GM10248 (cell line): ENCODE data around the gene PHKG2.

Source experiments
- CTCF ChIA-PET: fragments of 300-600 bp; sonication (Branson Sonifier 250); formaldehyde crosslinking; extraction: SDS; loops from one replicate; lab custom pipeline; 2021; ENCODE audit warnings: antibody characterized with exemption; lab: Yijun Ruan, JAX
- POLR2A ChIA-PET: fragments of 350-650 bp; sonication (Branson Sonifier 250); formaldehyde crosslinking; extraction: SDS; loops from one replicate; lab custom pipeline; 2020; ENCODE audit warnings: antibody characterized with exemption; lab: Yijun Ruan, JAX
- DNase-seq: peaks from one replicate; pipeline ENCODE4 v3.0.0; 2012; ENCODE audit errors: extremely low spot score
- TF ChIP-seq, protein P1 (sequence below): IDR thresholded peaks from 2 replicates; pipeline ENCODE4 v1.5.1; 2012; ENCODE audit warnings: mild to moderate bottlenecking, low read depth; ENCODE audit errors: extremely low read depth, missing control alignments, control extremely low read depth

Gene PHKG2

DNA sequence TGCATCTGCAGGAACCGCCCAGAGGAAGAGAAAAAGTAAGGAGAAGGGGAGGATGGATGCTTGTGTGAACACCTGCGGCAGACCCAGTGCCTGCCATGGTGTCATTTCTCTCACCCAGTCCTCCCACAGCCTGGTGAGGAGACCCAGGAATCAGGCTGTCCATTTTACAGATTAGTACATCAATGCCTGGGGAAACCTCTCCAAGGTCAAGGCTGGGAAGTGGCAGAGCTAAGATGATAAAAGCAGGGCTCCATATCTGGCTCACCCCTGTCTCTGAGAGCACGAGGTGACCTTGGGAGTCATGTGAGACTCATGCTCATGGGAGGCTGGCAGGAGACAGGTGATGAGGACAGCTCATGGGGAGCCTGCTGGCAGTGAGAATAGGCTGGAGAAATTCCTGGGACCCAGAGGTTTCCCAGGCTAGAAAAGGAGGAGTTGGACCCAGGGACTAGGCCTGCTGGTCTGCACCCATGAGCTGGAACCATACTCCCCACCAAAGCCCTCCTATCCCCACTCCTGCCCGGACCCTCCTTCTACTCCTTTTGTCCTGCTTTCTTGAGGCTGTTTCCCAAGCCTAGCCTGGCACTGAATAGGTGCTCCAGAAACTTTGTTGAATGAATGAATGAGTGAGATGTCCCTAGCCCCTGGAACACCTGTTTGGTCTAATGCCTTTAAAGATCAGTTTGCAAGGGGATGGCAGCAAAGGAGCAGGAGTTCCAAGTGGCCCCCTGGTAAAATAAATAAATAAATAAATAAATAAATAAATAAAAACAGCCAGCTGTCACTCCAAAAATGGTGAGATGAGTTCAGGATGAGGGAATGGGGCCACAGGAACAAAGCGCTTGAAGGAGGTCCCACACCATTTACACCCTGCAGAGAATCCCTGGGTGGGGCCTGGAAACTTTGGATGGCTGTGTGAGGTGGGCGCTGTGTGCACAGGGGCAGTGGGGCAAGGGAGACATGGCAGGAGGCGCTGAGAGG, 37.2 kb downstream of the PHKG2 start:
- CTCF ChIA-PET: interaction anchor here (0.9 to 1.6 kb wide), 5 partner anchors 10 to 60 kb away, joined by 3 to 6 read pairs (median 4); no protein-coding TSS in a partner anchor

DNA sequence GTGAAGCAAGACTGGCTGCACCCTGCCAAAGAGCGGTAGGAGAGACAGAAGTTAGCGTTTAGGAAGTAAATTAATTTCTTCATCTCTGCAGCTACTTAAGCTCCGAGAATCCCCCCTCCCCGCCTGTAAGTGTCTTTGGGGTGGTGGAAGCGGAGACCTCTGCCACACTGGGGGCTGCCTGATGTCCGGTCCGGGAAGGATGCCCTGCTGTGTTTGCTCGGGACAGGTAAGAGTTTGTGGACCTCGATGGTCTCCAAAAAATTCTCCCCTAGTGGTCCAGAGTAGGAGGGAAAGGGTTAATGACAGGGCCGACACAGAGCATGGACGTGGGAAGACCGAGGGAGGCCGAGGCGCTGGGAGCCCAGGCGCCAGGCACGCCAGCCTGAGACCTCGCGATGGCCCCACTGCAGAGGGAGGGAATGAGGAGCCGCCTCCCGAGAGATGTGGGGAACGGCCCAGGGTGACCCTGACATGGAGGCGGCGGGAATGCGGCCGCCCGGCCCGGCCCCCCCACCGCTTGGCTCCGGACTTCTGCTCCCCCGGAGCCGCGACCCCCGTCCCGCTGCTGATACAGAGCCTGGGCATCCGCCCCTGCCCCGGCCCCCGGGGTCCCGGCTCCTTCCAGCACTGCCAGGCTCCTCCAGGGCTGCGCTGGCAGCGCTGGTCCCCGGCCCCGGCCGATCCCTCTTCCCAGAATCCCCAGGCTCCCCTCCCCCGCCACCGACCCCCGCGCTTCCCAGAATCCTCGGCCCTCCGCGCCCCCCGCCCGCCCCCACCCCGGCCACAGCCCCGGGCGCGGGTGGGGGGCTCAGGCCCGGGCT, 38.1 kb downstream of the PHKG2 start:
- no peak for DNase-seq
- TF ChIP-seq, protein P1, sequence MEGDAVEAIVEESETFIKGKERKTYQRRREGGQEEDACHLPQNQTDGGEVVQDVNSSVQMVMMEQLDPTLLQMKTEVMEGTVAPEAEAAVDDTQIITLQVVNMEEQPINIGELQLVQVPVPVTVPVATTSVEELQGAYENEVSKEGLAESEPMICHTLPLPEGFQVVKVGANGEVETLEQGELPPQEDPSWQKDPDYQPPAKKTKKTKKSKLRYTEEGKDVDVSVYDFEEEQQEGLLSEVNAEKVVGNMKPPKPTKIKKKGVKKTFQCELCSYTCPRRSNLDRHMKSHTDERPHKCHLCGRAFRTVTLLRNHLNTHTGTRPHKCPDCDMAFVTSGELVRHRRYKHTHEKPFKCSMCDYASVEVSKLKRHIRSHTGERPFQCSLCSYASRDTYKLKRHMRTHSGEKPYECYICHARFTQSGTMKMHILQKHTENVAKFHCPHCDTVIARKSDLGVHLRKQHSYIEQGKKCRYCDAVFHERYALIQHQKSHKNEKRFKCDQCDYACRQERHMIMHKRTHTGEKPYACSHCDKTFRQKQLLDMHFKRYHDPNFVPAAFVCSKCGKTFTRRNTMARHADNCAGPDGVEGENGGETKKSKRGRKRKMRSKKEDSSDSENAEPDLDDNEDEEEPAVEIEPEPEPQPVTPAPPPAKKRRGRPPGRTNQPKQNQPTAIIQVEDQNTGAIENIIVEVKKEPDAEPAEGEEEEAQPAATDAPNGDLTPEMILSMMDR: no peak
- ChIA-PET POLR2A (no interaction called here), CTCF (interaction anchor here (0.9 to 1.6 kb wide), 4 partner anchors 9 to 59 kb away, joined by 3 to 4 read pairs (median 4); no protein-coding TSS in a partner anchor)

More for the DNA sequence above, 37.2 kb downstream of the PHKG2 start:
- DNase-seq: no peak
- TF ChIP-seq, protein P1: no peak
- POLR2A ChIA-PET: no interaction called here

DNA sequence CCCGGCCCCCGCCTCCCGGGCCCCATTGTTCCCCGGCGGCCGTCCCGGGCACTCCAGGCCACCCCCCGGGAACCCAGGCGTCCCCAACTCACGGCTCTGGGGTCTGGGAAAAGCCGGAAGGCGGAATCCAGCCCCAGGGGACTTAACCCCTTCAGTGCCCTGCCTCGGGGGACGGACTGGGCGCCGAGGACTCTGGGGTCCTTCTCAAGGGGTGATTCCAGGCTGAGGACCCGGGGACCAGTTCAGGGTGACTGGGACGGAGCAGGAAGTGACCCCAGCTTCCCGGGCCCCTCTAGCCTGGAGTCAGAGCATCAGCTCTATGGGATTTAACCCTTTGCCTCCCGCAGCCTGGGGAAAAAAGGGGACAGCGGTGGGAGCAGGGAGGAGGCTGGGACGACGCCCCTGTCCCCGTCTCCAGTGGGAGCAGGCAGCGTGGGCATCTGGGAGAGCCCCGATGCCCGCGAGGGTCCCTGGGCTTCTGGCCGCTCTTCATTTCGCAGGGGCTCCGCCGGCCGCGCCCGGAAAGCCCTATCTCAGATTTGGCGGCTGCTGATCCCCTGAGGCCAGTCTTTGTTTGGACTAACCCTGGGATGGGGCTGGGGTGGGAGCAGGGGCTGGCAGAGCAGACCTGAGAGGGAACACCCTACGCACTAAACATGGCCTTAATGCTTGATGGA, 38.8 kb downstream of the PHKG2 start, which contains the start of gene ZNF629:
TSS of gene ZNF629 (minus strand) at position 270 of the 677 bp plus-strand sequence. CDS start 2,723 bp downstream, outside the sequence.
- POLR2A ChIA-PET: no interaction called here
- DNase-seq: no peak
- TF ChIP-seq, protein P1: no peak
- CTCF ChIA-PET: no interaction called here

DNA sequence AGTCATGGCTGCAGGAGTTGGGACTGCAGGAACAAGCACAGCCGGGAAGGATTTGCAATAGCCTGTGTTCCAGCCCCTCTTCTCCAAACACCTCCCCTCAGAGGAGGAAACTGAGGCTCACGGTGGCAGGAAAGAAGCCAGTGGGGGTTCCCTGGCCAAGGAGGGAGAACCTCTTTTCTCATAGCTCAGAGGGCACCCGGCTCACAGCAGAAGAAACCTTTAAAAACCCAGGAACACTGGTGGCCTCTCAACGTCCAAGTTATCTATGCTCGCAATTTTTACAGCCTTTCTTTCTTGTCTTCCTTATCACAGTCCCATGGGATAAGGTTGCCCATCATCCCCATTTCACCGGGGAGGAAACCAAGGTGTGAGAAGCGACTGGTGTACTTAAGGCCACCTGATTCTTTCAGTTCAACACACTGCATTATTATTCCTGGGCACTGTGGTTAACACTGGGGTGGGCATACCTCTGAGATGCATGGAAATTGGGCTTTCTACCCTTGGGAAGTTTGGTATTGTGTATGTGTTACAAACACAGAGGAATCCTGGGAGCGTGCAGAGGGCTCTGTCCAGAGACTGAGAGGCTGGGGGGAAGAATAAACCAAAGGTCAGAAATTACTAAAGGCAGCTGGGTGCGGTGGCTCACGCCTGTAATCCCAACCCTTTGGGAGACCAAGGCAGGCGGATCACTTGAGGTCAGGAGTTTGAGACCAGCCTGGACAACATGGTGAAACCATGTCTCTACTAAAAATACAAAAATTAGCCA, 39.6 kb downstream of the PHKG2 start:
- ChIA-PET POLR2A (no interaction called here), CTCF (no interaction called here)
- TF ChIP-seq, protein P1: no peak
- no peak for DNase-seq

DNA sequence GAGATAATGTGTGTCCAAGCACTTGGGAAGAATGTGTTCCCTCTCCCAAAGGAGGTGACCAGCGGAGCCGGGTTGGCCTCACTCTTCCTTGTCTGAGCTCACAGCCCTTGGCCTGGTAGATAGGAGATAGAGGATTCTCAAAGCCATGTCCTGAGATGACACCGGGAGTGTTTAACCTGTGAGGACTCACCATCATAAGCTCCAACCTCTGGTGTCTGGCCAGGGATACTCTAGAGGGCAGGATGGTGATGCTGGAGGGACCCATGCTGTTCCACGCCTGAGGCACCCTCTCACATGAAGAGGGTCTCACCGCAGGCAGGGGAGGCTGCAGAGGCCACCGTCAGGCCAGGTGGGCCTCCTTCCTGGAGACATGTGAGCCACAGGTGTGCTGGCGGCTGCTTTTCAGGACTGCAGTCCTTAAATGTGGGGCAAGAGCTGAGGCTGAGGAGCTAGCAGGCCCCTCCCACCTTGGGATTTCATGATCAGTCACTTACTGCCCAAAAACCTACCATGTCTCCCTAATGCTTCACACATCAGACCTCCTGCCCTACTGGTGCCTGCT, 45.4 kb downstream of the PHKG2 start:
- ChIA-PET CTCF (interaction anchor here (1.0 to 2.5 kb wide), 3 partner anchors 10 to 52 kb away, joined by 4 to 5 read pairs (median 5); no protein-coding TSS in a partner anchor), POLR2A (no interaction called here)
- TF ChIP-seq, protein P1: no peak
- no peak for DNase-seq
